ENCODE data around the gene CDC27. TPM values are rescaled to one million over a fixed set of nuclear protein-coding genes. Genes with fewer than 3 reads are reported as not detected.

Gene CDC27
- total and polyA plus RNA-seq, 2 donors (not counting 1 experiment from before 2014, with no cell fraction given): 20.5 to 90.7 TPM

DNA sequence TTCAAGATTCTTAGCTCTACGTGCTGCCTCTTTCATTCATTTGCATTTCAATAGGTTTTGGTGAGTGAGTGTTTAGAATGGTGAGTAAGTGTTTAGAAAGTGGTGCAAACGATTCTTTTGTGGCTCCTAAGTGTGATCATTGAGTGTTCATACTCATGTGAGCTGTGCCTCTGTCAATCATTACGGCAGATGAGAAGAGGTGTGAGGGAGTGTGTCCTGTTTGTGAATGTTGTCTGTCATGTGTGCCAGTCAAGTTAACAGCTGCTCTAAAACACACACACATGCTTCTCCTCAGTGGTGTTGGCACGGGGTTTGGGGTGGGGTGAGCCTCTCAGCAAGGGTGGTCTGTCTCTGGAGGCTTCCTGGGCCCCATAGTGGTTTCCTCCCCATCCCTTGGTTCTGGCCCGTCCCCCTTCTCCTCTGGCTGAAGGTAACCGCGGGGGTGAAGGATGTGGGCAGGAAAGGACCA is 31.5 kb upstream of the CDC27 start:
- H3K9me3 ChIP-seq (ENCODE audit: control extremely low read depth in 1 of 3, control insufficient read depth in 2 of 3, insufficient read depth in 1 of 3, low read length in 2 of 3): peaks cover 0 to 14% (median 0%) of the 10 kb centered on the region in 3 donors
- TF ChIP-seq CTCF (IDR thresholded peaks at IDR 0.05) (no peak), EZH2 (IDR thresholded peaks at IDR 0.05; ENCODE audit: borderline replicate concordance, insufficient read depth, low read depth, low read length, poor library complexity, severe bottlenecking) (no peak)
- no peak overlapping the region for H3K27ac ChIP-seq (ENCODE audit: low read length in 2 of 2)
- peak overlapping the region; percentile 52 for H2AFZ ChIP-seq (ENCODE audit: insufficient read depth, low read depth, low read length, poor library complexity, severe bottlenecking)
- H3K4me1 Mint-ChIP-seq: peaks cover 41% of the 10 kb centered on the region
- 0% methylated on average over 2 of the region's 7 CpGs for WGBS (ENCODE audit: insufficient coverage)
- no peak overlapping the region for H3K4me3 ChIP-seq (ENCODE audit: control extremely low read depth in 1 of 5, extremely low read depth in 1 of 5, insufficient read depth in 1 of 5, low read depth in 2 of 5, low read length in 4 of 5)
- ChIA-PET CTCF (interaction anchor here (0.9 to 3.6 kb wide), 5 partner anchors 9 to 95 kb away, joined by 3 to 27 read pairs (median 6); partner anchors contain the start of gene MYL4), POLR2A (no interaction called here)
- H3K9me3 Mint-ChIP-seq (ENCODE audit: insufficient read depth): no peaks in the 10 kb centered on the region
- H3K27ac Mint-ChIP-seq: peak overlapping the region; percentile 5
- intact Hi-C loops (cut with micrococcal nuclease): loop anchor here (5.0 kb wide), 1 partner anchor 33 kb away; the partner anchor contains the start of gene CDC27
- DNase-seq (no peak), ATAC-seq (ENCODE audit: low read depth) (no peak)
- peaks cover 37 to 49% of the 10 kb centered on the region in 2 donors for H3K4me1 ChIP-seq (ENCODE audit: control insufficient read depth in 2 of 2, insufficient read depth in 2 of 2, low read length in 2 of 2)
- H3K4me3 Mint-ChIP-seq: peak overlapping the region; percentile 42
- no peaks in the 10 kb centered on the region for H3K27me3 Mint-ChIP-seq
- no peaks in the 10 kb centered on the region for H3K27me3 ChIP-seq (replicated peaks in 1 of 4; ENCODE audit: control extremely low read depth in 1 of 4, control insufficient read depth in 3 of 4, insufficient read depth in 4 of 4, low read length in 3 of 4)
- no peaks in the 10 kb centered on the region for H3K36me3 ChIP-seq (replicated peaks in 1 of 2; ENCODE audit: control extremely low read depth in 1 of 2, control insufficient read depth in 1 of 2, extremely low read depth in 1 of 2, insufficient read depth in 2 of 2, low read length in 1 of 2)
- H3K79me2 ChIP-seq (ENCODE audit: control insufficient read depth, insufficient read depth, low read length): no peaks in the 10 kb centered on the region
- H3K4me2 ChIP-seq (replicated peaks; ENCODE audit: low read depth, low read length, poor library complexity, severe bottlenecking): peak overlapping the region; percentile 34
- no peaks in the 10 kb centered on the region for H4K20me1 ChIP-seq (ENCODE audit: control insufficient read depth, insufficient read depth, low read length, poor library complexity, severe bottlenecking)
- no peak overlapping the region for H3K9ac ChIP-seq (ENCODE audit: low read length)

DNA sequence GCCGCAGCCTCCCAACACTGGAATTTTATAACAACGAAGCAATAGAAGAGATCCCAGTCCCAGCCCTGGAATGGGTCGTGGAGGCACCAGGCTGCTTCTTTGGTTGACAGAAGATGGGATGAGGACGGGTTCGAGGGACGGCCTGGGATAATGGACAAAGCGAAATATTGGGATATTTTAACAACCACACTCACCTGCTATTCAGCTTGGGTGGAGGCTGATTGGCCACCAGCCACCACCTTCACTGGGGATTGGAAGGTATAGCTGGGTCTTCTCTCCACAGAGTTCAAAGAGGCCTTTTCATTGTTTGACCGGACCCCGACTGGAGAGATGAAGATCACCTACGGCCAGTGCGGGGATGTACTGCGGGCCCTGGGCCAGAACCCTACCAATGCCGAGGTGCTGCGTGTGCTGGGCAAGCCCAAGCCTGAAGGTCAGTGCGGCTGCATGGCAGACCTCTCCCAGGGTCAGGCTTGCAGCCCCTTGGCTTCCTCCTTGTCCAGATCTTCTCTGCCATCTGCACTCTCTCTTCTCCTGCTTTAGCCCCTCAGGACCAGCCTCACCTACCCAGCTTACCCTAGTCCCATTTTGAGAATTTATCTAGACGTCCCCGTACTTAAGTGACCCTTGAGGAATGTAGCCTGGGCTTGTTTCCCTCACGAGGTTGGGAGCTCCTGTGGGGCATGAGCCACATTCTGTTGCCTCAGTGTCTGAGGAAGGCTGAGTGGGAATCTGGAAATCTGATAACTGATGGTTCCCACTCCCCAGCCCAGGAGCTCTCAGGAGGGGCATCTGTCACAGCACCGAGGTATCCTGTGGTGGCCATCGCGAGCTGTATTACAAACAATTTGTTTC is 30.8 kb upstream of the CDC27 start:
- Histone ChIP-seq H3K4me2 (replicated peaks; ENCODE audit: low read depth, low read length, poor library complexity, severe bottlenecking) (peak overlapping the region; percentile 53), H3K9ac (ENCODE audit: low read length) (no peak overlapping the region), H3K9me3 (ENCODE audit: control extremely low read depth in 1 of 3, control insufficient read depth in 2 of 3, insufficient read depth in 1 of 3, low read length in 2 of 3) (peaks cover 0 to 14% (median 0%) of the 10 kb centered on the region in 3 donors), H3K4me1 (ENCODE audit: control insufficient read depth in 2 of 2, insufficient read depth in 2 of 2, low read length in 2 of 2) (peaks cover 37 to 49% of the 10 kb centered on the region in 2 donors), H3K27ac (ENCODE audit: low read length in 2 of 2) (no peak overlapping the region), H3K4me3 (ENCODE audit: control extremely low read depth in 1 of 5, extremely low read depth in 1 of 5, insufficient read depth in 1 of 5, low read depth in 2 of 5, low read length in 4 of 5) (no peak overlapping the region), H3K27me3 (replicated peaks in 1 of 4; ENCODE audit: control extremely low read depth in 1 of 4, control insufficient read depth in 3 of 4, insufficient read depth in 4 of 4, low read length in 3 of 4) (no peaks in the 10 kb centered on the region), H4K20me1 (ENCODE audit: control insufficient read depth, insufficient read depth, low read length, poor library complexity, severe bottlenecking) (no peaks in the 10 kb centered on the region), H3K79me2 (ENCODE audit: control insufficient read depth, insufficient read depth, low read length) (no peaks in the 10 kb centered on the region), H2AFZ (ENCODE audit: insufficient read depth, low read depth, low read length, poor library complexity, severe bottlenecking) (no peak overlapping the region), H3K36me3 (replicated peaks in 1 of 2; ENCODE audit: control extremely low read depth in 1 of 2, control insufficient read depth in 1 of 2, extremely low read depth in 1 of 2, insufficient read depth in 2 of 2, low read length in 1 of 2) (no peaks in the 10 kb centered on the region)
- no peak for TF ChIP-seq EZH2 (IDR thresholded peaks at IDR 0.05; ENCODE audit: borderline replicate concordance, insufficient read depth, low read depth, low read length, poor library complexity, severe bottlenecking)
- TF ChIP-seq CTCF (IDR thresholded peaks at IDR 0.05): no peak
- Mint-ChIP-seq H3K27ac (peak overlapping the region; percentile 46), H3K9me3 (ENCODE audit: insufficient read depth) (no peaks in the 10 kb centered on the region), H3K4me1 (peaks cover 41% of the 10 kb centered on the region), H3K27me3 (no peaks in the 10 kb centered on the region), H3K4me3 (no peak overlapping the region)
- ChIA-PET POLR2A (no interaction called here), CTCF (interaction anchor here (0.8 to 3.6 kb wide), 8 partner anchors 9 to 96 kb away, joined by 3 to 27 read pairs (median 4); partner anchors contain the start of gene MYL4)
- DNase-seq (no peak), ATAC-seq (ENCODE audit: low read depth) (no peak)
- intact Hi-C loops (cut with micrococcal nuclease): loop anchor here (5.0 kb wide), 1 partner anchor 33 kb away; the partner anchor contains the start of gene CDC27
- WGBS (ENCODE audit: insufficient coverage): 93% methylated on average over 14 of the region's 21 CpGs

Measured in B cell (primary cell).